Measurements from ENCODE around the gene ACKR2.

Gene ACKR2, protein sequence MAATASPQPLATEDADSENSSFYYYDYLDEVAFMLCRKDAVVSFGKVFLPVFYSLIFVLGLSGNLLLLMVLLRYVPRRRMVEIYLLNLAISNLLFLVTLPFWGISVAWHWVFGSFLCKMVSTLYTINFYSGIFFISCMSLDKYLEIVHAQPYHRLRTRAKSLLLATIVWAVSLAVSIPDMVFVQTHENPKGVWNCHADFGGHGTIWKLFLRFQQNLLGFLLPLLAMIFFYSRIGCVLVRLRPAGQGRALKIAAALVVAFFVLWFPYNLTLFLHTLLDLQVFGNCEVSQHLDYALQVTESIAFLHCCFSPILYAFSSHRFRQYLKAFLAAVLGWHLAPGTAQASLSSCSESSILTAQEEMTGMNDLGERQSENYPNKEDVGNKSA

DNA sequence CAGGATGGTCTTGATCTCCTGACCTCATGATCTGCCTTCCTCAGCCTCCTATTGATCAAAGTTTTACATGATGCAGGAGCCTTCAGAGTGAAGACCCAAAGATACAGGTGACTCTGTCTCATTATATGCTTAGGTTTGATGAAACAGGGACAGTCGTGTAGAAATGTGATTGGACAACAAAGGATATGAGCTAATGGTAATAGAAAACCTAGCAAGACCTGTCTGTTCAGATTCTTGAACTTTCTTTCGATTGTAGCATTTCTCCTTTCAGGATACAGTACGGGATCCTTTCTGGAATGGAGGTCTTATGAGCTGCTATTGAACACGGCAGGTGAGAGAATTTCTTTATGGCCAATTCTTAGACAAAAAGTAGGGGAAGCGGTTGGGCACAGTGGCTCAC lies at the start of gene ACKR2:
TSS of gene ACKR2 (plus strand) at position 244 of the 400 bp plus-strand sequence. CDS start 55,058 bp downstream, outside the sequence.
- no peak for DNase-seq (ENCODE audit: low read depth)

DNA sequence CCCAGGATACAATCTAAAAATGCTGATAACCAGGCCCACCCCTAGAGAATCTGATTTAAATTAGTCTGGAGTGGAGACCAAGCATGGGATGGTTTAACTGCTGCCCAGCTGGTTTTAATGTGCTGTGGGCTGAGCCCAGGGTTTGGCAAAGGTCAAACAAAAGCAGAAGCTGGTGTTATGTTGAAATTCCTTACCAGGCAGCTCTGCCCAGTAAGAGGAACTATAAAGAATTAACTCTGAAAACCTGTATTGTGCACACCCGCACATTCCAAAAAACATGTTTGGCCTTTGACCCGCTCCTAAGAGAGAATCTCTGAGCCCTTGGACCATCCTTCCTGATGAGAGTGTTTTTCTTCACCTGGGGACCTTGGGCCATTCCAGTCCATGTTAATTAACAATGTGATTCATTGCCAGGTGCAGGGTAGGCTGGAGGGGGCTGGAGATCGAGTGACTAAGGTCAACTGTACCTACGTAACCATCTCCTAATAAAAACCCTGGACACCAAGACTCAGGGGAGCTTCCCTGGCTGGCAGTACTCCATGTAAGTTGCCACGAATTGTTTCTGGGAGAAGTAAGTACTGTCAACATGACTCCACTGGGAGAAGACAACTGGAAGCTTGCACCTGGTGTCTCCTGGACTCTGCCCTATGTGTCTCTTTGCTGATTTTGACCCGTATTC lies 47.1 kb upstream of the ACKR2 start:
- DNase-seq (ENCODE audit: low read depth) = peak; percentile 57

DNA sequence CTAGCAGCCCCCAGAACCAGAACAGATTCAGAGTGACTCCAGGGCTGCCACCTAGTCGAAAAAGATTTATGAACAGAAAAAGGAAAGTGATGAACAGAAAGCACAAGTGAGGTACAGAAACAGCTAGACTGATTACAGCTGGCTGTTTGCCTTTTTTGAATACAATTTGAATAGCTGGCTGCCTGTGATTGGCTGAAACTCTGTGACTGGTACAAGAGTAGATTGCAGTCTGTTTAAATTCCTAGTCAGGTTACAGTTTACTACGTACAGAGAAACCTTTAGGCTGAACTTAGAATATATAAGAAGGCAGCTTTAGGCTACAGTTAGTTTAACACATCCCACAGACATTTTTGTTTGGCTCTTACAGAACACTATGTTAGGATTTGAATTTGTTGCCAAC lies 46.2 kb upstream of the ACKR2 start:
- DNase-seq (ENCODE audit: low read depth) = peak; percentile 55

DNA sequence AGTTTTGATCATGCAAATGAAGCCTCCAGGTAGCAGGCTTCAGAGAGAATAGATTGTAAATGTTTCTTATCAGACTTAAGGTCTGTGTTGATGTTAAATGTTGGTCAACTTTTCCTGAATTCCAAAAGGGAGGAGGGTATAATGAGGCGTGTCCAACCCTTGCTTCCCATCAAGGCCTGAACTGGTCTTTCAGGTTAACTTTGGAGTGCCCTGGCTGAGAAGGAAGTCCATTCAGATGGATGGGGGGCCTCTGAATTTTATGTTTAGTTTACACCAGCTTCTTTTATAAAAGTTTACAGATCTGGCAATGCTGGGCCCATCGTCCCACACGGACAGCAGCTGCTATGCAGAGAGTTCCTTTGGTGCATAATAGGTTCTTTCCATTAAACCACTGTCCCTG lies 45.1 kb upstream of the ACKR2 start:
- DNase-seq (ENCODE audit: low read depth) = no peak

DNA sequence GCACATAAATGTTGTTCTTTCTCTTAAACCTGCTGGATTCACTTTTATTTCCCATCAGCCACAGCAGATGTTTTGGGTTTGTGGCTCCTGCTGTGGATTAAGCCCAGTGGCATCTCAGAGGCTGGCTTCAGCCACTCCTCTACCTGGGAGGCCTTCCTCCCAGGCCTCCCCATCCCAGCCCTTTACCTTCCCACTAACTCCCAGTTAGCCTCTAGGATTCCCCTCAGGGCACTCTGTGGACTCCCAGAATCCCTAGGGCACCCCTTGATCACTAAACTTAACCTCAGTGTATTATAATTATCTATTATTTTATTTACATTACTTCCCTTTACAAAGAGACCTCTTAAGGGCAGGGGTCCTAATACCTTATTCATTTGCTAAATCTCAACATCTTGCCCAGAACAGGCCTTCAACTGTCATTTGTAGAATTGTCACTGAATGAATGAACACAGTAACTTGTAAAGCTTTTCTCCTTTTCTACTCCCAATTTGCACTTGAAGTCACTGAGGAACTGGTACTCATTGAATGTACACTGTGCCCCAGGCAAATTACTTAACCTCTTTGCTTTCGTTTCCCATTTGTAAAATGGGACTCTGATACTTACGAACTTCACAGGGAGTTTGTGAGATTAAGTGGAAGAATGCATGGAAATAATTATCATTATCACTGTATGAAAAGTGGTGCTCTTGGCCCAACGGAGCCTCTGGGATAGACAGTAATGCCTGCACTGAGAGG lies 44.5 kb upstream of the ACKR2 start:
- no peak for DNase-seq (ENCODE audit: low read depth)

DNA sequence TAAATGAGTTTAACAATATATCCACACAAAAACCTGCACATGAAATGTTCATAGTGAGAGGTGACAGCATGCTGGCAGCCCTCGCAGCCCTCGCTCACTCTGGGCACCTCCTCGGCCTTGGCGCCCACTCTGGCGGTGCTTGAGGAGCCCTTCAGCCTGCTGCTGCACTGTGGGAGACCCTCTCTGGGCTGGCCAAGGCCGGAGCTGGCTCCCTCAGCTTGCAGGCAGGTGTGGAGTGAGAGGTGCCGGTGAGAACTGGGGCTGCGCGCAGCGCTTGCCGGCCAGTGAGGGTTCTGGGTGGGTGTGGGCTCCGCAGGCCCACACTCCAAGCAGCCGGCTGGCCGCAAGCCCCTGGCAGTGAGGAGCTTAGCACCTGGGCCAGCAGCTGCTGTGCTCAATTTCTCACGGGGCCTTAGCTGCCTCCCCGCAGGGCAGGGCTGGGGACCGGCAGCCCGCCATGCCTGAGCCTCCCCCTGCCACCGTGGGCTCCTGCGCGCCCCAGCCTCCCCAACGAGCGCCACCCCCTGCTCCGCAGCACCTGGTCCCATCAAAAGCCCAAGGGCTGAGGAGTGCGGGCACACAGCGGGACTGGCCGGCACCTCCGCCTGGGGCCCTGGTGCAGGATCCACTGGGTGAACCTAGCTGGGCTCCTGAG lies 39.6 kb upstream of the ACKR2 start:
- no peak for DNase-seq (ENCODE audit: low read depth)

DNA sequence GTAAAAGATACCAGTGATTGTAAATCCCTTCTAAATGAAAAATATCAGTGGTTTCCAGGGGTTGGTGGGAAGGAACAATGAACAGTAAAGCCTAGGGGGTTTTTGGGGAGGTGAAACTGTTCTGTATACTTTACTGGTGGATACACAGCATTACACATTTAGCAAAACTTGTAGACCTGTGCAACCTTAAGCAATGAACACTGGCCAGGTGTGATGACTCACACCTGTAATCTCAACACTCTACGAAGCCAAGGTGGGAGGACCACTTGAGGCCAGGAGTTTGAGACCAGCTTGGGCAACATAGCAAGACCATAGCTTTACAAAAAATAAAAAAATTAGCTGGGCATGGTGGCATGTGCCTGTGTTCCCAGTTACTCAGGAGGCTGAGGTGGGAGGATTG lies 38.0 kb upstream of the ACKR2 start:
- no peak for DNase-seq (ENCODE audit: low read depth)

DNA sequence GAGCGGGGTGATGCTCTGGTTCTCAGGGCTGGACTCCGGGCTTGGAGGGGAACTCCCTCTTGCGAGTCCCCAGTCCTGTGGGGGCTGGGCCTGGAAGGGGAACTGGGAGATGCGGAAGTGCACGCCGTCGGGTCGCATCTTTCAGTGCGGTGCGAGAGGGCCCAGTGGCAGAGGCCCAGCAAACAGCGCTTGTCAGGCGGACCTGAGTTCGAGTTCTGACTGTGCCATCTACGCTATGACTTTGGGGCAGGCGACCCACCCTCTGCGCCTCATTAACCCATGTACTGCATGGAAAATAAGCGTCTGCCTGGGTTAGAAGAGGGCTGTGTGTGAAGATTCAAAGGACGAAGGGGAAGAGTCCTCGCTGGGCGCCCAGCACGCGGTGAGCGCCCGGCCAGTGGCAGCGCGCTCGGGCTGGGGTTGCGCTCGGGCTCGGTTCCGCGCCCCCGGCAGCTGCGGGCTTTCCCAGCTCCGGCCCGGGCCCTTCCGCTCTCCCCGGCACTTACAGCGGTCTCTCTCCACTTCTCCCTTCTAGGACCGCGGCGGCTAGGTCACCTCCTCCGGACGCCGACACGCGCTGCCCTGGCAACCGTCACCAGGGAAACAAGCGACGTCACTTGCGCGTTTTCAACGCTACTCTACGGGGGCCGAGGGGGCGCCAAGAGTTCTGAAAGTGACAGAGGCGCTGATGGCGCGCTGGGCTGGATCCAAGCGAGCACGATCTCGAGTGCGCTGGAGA lies 36.4 kb upstream of the ACKR2 start, which contains the start of gene CCDC13:
TSS of gene CCDC13 (minus strand) at position 584 of the 739 bp plus-strand sequence. CDS start 14,908 bp downstream, outside the sequence.
- DNase-seq (ENCODE audit: low read depth) = peak; percentile 83

DNA sequence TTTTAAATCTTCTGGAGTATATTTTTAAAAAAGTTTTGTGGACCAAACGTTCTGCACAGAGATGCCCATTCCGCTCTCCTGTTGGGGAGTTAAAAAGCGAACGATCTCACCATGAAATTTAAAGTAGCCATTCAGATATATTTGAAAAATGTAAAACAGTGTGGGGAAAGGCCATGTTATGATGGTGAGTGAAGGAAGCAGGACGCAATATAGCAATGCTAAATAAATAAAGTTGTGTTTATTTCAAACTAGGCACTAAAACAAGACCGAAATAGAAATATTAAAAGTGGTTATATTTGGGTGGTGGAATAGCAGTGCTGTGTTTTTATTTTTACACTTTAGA lies 35.9 kb upstream of the ACKR2 start:
- no peak for DNase-seq (ENCODE audit: low read depth)

DNA sequence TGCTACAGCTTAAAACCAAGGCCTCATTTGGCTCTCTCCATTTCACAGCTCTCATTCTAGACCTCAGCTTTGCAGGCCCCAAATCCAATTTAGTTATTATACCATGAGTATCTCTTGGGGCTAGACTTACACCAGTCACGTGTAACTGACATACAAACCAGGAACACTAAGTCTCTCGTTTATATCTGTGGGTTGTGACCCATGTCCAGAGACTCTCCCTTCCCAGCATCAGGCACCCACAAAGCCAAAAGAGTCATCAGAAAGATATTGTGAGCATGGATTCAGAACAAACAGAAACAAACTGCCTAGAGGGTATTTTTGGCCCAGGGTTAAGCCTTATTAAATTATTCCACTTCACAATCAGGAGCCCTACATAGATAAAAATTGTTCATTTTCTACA lies 30.6 kb upstream of the ACKR2 start:
- peak; percentile 91 for DNase-seq (ENCODE audit: low read depth)

DNA sequence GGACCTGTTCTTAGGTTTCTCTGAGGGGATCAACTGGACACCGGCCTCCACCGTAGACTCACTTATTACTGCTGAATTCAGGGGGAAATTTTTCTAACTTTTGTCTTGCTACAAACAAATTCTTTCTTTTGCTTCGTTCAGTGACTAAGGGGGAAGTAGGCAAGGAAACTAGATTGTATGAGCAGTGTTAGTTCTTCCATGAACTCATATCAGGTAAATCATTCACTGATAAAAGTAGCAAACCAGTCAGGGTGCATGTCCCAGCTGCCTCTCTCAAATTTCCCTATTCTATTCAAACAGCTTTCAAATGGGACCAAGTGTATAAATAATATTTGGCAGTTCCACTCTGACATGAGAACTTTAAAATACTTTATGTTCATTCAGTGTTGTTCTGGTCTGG lies 28.8 kb upstream of the ACKR2 start:
- no peak for DNase-seq (ENCODE audit: low read depth)

DNA sequence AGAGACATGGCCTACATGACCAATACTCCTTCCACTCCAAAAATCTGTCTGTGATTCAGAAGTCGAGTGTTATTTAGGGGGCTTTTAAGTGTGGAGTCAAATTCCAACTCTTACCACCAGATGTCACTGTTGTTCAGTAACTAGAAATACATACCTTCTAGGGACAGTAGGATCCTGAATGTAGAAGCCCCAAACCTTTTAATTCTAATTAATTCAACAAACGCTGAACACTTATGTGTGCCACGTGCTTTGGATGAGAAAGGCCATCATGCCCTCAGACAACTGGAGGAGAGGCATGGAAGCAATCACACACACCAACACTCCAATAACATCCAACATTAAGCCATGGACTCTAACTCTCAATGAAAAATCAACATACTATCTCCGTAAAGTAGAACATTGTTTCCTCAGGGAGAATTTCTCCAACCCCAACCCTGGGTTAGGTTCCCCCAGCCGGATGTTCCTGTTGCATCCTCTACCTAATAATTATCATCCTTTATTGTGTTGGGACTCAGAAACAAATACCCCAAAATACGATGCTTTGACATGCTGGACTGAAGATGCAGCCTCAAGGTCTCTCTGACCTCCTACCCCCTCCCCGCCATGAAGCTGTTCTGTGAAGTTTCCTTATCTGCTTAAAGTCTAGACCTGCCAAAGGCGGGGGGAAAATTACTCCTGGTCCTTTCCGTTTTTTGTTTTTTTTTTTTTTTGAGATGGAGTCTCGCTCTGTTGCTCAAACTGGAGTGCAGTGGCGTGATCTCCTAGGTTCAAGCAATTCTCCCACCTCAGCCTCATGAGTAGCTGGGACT lies 28.1 kb upstream of the ACKR2 start:
- DNase-seq (ENCODE audit: low read depth) = peak; percentile 81

DNA sequence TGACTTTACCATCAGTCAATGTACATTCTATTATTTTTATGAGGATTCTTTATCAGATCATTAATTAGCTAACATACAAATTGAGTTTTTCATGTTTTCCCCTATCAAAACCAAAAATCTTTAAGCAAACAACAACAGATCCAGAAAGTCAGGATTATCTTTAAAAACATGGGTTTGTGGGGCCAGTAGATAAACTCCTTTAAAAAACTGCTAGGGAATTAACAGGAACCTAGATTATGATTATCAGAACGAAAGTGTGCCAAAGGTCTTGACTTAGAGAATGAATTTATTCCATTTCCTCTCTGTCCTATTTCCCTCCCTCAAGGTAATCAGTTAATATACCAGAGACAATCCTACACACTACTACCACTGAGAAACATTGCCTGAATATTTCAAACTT lies 23.0 kb upstream of the ACKR2 start:
- DNase-seq (ENCODE audit: low read depth) = no peak

DNA sequence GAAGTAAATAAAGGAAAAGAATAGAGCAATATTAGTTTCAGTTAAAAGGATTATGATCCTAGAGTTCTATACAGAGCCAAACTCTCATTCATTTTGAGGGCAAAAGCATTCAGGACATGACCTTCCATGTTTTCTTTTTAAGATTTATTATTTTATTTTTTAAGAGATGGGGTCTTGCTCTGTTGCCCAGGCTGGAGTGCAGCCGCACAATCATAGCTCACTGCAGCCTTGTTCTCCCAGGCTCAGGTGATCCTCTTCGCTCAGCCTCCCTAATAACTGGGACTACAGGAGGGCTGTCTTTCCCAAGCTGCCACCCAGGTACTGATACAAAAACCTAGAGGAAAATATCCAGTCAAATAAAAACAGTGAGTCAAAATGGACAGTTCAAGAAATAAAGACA lies 22.6 kb upstream of the ACKR2 start:
- DNase-seq (ENCODE audit: low read depth) = no peak

DNA sequence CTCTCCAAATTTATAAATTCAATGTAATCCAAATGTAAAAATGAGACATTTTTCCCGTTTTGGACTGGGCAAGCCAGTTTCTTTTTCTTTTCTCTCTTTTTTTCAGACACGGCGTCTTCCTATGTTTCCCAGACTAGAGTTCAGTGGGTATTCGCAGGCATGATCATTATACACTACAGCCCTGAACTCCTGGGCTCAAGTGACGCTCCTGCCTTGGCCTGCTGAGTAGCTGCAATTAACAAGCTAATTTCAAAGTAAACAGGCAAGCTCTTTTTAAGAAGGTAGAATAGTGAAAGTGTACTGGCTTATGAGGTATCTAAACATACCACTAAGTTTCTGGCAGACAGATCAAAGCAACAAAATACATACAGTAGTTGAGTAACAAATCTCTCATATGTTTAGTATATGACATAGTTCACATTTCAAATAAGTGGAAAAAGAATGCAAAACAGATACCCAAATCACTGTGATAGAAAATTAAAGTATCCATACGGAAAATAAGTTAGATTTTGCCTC lies 18.5 kb upstream of the ACKR2 start:
- no peak for DNase-seq (ENCODE audit: low read depth)

DNA sequence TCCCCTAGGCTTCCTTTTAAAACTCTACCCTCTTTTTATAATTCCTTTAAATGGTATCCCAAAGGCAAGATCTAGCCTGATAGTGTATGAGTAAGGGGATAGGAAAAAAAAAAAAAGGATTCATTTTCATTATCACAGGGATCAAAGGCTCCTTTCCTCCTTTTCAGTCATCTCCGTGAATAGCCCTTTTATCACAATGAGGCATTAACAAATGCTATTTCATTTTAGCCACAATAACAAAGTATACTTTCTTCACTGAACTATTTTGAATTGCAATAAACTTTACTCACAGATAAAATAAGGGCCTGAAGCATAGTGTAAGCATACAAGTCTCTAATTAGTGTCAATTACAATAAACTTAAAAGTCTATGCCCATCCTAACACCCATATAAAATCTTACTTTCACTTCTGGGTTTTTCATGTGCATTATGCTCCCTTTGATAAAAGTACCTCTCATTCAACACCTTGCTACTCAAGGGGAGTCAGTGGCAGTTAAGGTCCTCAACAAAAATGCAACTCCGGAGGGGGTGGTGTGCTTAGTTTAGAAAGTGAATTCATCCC lies 13.5 kb upstream of the ACKR2 start:
- no peak for DNase-seq (ENCODE audit: low read depth)

DNA sequence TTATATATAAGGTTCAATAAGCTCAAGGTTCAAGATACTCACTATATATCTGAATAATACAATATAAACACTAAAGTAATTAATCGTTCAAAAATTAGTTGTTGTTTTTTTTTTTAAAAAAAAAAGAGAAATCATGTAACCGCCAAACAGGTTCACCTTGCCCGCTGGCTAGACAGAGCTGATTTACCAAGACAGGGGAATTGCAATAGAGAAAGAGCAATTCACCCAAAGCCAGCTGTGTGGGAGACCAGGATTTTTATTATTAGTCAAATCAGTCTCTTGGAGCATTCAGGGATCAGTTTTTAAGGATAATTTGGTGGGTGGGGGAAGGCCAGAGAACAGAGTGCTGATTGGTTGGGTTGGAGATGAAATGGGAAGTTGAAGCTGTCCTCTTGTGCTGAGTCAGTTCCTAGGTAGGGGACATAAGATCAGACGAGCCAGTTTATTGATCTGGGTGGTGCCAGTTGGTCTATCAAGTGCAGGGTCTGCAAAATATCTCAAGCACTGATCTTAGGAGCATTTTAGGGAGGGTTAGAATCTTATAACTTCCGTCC lies 12.8 kb upstream of the ACKR2 start:
- DNase-seq (ENCODE audit: low read depth) = no peak

DNA sequence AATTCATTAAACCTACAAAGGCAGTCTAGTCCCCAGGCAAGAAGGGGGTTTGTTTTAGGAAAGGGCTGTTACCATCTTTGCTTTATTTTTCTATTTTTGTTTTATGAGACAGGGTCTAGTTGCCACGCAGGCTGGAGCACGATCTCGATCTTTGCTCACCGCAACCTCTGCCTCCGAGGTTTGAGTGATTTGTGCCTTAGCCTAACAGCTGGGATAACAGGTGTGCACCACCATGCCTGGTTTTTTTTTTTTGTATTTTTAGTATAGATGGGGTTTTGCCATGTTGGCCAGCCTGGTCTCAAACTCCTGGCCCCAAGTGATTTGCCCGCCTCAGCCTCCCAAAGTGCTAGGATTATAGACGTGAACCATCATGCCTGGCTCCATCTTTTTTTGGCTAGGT lies 9.9 kb upstream of the ACKR2 start:
- DNase-seq (ENCODE audit: low read depth) = no peak

DNA sequence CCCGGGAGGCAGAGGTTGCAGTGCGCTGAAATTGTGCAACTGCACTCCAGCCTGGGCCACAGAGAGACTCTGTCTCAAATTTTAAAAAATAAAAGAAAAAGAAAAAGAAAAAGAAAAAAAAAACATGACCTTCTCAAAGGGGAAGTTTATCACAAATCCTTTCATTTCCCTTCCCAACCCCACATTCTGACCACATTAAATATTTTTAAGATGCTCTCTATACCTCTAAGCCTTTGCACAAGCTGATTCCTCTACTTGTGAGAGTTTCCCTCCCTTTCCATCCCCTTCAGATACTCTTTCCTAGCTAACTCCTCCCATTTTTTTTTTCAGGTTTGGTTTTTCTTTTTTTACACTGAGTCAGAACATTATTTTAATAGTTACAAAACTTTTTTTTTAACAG lies 9.0 kb upstream of the ACKR2 start:
- no peak for DNase-seq (ENCODE audit: low read depth)

DNA sequence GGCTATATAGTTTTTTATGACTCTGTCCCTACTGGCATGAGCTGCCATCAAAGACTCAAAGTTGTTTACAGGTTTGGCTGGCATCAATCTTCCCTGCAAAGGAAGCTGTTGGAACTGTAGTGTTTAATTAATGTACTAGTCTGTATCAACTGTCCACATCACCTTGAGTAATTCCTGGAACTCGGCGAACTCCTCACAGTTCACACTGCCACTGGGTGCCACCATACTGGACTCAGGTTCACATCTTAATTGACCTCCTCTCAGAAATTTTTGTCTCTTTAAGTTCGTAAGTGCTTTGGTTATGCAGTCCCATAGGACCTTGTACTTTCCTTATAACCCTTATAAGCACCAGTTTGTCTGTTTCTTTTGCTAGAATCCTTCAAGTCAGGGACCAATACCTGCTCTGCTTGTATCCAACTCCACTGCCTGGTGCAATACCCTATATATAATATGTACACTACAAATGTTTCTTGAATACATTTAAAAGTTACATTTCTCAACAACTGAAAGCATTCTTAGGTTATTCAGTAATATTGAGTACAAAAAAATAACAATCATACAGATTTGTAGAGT lies 8.1 kb upstream of the ACKR2 start:
- DNase-seq (ENCODE audit: low read depth) = no peak
